Measurements from ENCODE around the gene CCBE1.

Gene CCBE1

GRCh38 chr18:59690996-59691395, 6.2 kb downstream of the CCBE1 start:
- TF ChIP-seq, protein P1, sequence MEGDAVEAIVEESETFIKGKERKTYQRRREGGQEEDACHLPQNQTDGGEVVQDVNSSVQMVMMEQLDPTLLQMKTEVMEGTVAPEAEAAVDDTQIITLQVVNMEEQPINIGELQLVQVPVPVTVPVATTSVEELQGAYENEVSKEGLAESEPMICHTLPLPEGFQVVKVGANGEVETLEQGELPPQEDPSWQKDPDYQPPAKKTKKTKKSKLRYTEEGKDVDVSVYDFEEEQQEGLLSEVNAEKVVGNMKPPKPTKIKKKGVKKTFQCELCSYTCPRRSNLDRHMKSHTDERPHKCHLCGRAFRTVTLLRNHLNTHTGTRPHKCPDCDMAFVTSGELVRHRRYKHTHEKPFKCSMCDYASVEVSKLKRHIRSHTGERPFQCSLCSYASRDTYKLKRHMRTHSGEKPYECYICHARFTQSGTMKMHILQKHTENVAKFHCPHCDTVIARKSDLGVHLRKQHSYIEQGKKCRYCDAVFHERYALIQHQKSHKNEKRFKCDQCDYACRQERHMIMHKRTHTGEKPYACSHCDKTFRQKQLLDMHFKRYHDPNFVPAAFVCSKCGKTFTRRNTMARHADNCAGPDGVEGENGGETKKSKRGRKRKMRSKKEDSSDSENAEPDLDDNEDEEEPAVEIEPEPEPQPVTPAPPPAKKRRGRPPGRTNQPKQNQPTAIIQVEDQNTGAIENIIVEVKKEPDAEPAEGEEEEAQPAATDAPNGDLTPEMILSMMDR (IDR thresholded peaks at IDR 0.05; ENCODE audit: control extremely low read depth, extremely low read depth, low read depth, missing control alignments) = no peak
- ChIA-PET CTCF (interaction anchor here (0.9 to 1.2 kb wide), 2 partner anchors 12 to 133 kb away, joined by 3 to 4 read pairs; no protein-coding TSS in a partner anchor), POLR2A (no interaction called here)
- DNase-seq (ENCODE audit: extremely low spot score) = no peak

DNA sequence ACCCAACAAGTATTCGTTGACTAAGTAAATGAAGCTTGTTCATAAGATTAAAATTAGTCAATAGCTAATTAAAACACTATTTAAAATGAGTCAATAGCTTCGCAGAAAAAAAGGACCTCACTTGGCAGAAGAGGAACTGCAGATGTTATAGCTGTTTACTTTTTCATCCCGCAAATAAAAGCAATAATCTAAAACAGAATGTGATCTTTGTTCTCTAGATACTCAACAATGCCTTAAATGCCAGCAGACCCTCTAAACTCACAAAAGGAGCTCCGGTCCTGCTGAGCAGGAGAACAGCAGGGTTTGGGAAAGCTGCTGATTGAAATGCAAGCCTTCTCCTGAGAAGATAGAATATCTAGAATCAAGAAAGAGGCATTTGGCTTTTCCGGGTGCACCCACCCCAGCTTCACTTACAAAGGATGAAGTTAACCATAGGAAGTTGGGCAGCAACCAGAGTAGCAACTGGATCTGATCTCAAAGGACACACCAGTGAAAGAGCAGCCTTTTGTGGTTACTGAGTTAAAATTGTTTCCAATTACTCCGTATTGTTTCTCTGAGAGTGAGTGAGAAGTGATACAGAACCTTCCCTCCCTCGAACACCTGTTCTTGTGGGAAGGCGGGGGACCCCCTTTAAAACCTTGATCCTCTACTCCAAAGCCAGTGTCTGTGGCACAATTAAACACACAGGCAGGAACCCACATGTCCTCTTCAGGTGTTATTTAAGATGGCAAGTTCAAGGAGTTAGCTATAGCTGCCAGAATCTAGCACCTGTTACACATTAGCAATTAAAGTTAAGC, 6.8 kb downstream of the CCBE1 start:
- ChIA-PET CTCF (interaction anchor here (0.9 to 1.2 kb wide), 3 partner anchors 11 to 133 kb away, joined by 3 to 4 read pairs (median 3); no protein-coding TSS in a partner anchor), POLR2A (no interaction called here)
- no peak for DNase-seq (ENCODE audit: extremely low spot score)
- TF ChIP-seq, protein P1 (IDR thresholded peaks at IDR 0.05; ENCODE audit: control extremely low read depth, extremely low read depth, low read depth, missing control alignments) = no peak

DNA sequence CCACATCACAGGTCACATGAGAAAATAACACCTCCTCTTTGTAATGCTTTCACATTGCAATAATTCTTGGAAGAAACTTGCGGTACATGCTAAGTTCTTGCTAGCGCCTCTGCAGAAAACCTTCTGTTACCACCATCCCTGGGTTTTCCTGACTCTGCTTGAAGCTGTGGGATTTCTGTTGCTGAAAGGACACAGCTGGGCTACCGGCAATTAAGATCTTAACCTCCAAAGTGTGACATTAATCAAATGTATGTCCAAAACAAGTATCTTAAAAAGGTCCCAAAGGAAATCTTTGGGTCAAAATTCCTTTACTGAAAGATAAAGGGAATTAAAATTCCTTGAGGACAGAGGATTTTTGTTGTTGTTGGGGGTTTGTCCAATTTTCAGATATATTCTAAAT, 7.5 kb downstream of the CCBE1 start:
- TF ChIP-seq, protein P1 (IDR thresholded peaks at IDR 0.05; ENCODE audit: control extremely low read depth, extremely low read depth, low read depth, missing control alignments) = no peak
- DNase-seq (ENCODE audit: extremely low spot score) = no peak
- CTCF ChIA-PET = interaction anchor here (0.9 to 1.2 kb wide), 2 partner anchors 40 to 134 kb away, joined by 3 to 4 read pairs; no protein-coding TSS in a partner anchor
- POLR2A ChIA-PET = no interaction called here

DNA sequence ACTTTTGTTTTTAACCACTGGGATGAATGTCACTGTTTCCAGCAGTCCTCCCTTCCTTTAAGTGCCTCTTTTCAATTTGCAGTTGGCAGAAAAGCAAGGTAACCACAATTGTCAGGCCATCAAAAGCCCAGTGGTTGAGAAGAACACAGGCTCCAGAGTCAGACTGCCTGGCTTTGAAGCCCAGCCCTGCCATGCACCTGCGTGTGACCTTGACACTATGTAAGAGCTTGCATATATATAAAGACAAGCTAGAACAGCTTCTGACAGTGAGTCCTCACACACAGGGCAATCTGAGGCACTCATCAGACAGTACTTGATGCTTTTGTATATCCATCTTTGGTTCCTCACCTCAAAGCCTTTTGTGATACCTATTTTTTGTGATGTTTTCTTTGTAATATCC, 11.0 kb downstream of the CCBE1 start:
- no peak for DNase-seq (ENCODE audit: extremely low spot score)
- ChIA-PET CTCF (interaction anchor here (1.9 to 4.1 kb wide), 2 partner anchors 11 to 54 kb away, joined by 6 to 30 read pairs; partner anchors contain the start of gene CCBE1), POLR2A (no interaction called here)
- TF ChIP-seq, protein P1 (IDR thresholded peaks at IDR 0.05; ENCODE audit: control extremely low read depth, extremely low read depth, low read depth, missing control alignments) = no peak

DNA sequence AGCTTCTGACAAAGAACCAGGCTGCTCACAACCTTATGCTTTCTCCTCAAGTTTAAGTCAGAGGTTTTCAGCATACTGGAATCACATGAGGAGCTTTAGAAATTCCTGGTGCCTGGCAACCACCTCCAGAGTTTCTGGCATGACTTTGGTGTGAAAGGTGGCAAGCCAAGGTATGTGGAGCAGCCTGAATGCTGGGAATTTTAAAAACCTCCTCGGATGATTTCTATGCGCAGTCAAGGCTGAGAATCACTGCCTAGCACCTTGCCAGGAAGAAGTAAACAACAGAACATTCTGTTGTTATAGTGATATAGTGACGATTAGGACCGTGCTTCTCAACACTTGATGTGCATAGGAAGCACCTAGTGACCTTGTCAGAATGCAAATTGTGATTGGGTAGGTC, 11.7 kb downstream of the CCBE1 start:
- POLR2A ChIA-PET = no interaction called here
- TF ChIP-seq, protein P1 (IDR thresholded peaks at IDR 0.05; ENCODE audit: control extremely low read depth, extremely low read depth, low read depth, missing control alignments) = no peak
- CTCF ChIA-PET = interaction anchor here (1.0 to 4.1 kb wide), 4 partner anchors 9 to 54 kb away, joined by 3 to 30 read pairs (median 4); partner anchors contain the start of gene CCBE1

GRCh38 chr18:59684777-59685176, 12.4 kb downstream of the CCBE1 start:
- DNase-seq (ENCODE audit: extremely low spot score) = no peak
- ChIA-PET CTCF (interaction anchor here (1.0 to 4.1 kb wide), 3 partner anchors 9 to 21 kb away, joined by 3 to 30 read pairs (median 3); partner anchors contain the start of gene CCBE1), POLR2A (no interaction called here)
- TF ChIP-seq, protein P1 (IDR thresholded peaks at IDR 0.05; ENCODE audit: control extremely low read depth, extremely low read depth, low read depth, missing control alignments) = no peak

More for the DNA sequence above, 11.7 kb downstream of the CCBE1 start:
- no peak for DNase-seq (ENCODE audit: extremely low spot score)

Measured in GM10248 (cell line).